Measurements from ENCODE around the gene CSF3.

- TF ChIP-seq EZH2 (IDR thresholded peaks at IDR 0.05; ENCODE audit: insufficient read depth, poor library complexity, severe bottlenecking) = no peak
- no peak for TF ChIP-seq EZH2phosphoT487 (IDR thresholded peaks at IDR 0.05; ENCODE audit: insufficient read depth, low read depth)
These were observed 11.0 kb downstream of the CSF3 start for GRCh38 chr17:40025991-40026815.
